DND-41 (cell line): ENCODE results near the gene PLA2G2D.

Source experiments
- CTCF ChIP-seq: IDR thresholded peaks from 2 replicates; pipeline ENCODE4 v1.5.1; 2012; ENCODE audit warnings: borderline replicate concordance, low read length, moderate library complexity, mild to moderate bottlenecking; ENCODE audit not compliant: poor library complexity, severe bottlenecking; ENCODE audit errors: extremely low read depth
- EZH2 ChIP-seq: IDR thresholded peaks from 3 replicates; pipeline ENCODE4 v1.6.1; 2012; ENCODE audit warnings: borderline replicate concordance, low read depth, mild to moderate bottlenecking, moderate library complexity, low read length, inconsistent platforms; ENCODE audit not compliant: severe bottlenecking

DNA sequence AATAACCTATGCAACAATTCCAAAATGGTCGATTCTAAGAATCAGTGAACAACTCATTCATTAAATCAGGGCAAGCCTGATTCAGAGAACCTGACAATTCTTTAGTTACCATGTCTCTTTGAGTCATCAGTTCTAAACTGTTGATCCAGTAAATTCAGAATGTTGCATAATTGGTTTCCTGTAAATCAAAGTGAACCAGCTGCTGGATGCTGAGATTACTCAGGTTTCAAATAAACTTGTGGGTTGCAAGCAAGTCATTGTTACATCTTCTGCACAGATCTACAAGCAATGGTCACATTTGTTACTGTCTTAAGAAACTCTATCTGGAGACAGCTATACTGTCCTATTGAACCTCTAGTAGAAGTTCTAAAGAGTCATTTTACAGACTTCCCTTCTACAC, 16.5 kb downstream of the PLA2G2D start:
- TF ChIP-seq CTCF (no peak), EZH2 (no peak)
